Raji (cell line): ENCODE data around the gene DPP8.

Source experiments
- POLR2A ChIP-seq: IDR thresholded peaks from 2 replicates; pipeline ENCODE4 v1.6.1; 2011; ENCODE audit warnings: low read depth, low read length, control low read depth; ENCODE audit not compliant: insufficient read depth

DPP8 gene

DNA sequence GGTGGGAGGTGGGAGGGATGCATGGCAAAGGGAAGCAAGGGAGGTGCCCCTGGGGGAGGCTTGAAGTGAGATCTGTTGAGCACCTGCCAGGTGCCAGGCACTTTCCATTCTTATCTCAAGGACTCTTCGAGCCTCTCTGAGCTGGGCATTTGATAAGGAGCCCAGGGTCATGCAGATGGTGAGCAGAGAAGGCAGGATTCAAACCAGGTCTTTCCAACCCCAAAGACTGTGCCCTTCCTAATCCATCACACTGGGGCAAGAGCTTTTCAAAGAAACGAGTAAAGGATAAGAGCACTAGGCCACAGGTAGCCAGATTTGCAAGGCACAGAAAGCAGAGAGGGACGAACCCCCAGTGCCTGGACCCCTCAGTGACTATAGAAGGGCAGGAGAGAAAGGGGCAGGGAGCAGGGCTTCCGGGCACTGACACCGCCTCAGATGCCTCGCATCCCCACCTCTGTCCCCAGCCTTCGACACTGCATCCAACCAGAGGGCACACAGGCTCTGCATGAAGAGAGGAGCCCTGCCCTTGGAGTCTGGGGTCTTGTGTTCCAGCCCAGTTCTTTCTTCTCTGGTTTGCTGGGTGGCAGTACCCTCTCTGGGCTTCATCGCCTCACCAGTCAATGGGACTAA is 115.8 kb downstream of the DPP8 start:
- no peak for TF ChIP-seq POLR2A

DNA sequence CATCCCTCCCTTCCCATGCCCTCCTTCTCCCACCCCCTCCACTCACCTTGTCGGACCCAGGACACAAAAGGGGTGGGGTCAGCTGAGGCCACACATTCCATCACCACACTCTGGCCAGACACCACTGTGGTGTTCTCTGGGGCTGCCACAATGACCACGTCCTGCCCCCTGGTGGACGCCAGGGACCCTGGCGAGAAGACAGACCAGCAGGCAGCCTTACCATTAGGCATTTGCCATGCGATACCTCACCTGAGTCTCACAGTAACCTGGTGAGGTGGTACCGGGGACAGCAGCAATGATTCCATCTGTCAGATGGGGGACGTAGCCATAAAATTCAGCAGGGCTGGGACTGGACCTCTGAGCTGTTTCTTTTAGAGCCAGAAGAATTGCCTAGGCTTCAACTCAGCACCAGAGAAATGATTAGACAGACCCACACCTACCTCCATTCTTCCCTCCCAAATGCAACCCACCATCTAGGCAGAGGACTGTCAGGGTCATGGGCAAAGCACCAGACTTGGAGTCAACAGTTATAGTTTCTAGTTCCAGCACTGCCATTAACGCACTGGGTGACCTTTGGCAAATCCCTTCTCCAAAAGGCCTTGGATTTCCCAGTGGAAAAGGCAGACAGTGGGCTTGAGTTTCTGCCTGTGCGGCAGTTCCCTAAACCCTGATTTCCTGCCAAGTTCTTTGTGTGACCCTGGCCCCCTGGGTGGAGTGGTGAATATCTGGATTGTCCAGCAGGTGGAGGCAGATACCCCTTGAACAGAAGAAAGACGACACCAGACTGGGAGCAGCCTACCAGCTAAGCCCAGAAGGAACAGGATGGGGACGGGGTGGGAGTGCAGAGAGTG is 116.5 kb downstream of the DPP8 start:
- TF ChIP-seq POLR2A = no peak

DNA sequence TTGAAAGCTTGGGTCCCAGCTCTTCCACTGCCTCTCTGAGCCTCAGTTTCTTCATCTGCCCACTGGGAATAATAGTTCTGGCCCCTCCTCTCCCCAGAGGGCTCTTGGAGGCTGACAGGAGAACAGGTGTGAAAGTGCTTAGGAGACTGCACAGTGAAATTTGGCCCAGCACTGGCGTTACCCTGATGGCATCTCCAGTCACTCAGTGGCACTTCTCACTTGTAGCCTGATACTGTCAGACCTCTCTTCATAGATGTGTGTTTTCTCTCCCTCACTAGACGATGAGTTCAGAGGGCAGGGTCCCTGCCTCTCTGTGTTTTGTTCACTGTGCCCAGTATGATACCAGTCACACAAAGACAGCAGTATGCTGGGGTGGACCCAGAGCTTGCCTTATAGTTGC is 117.5 kb downstream of the DPP8 start:
- TF ChIP-seq POLR2A = no peak

DNA sequence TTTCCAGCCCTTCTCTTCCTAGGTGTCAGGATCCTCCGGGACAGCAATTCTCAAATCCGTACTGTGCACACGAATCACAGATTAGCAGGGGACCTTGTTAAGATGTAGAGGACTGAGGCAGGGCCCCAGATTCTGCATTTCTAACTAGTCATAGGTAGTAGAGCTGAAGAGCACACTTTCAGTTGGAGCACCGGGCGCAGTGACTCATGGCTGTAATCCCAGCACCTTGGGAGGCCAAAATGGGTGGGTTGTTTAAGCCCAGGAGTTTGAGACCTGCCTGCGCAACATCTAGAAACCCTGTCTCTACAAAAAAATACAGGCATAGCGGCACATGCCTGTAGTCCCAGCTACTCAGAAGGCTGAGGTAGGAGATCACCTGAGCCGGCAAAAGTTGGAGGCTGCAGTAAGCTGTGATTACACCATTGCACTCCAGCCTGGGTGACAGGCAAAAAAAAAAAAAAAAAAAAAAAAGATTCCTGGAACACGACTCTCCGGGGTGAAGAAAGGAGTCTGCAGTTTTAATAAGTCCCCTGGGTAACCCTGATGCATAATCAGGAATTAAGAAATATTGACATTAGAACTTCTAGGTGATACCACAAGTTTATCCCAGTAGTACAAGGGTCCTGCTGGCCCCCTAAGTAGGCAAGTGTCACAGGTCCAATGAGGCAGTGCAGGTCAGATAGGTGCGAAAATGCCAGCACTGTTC is 118.3 kb downstream of the DPP8 start:
- TF ChIP-seq POLR2A = no peak

DNA sequence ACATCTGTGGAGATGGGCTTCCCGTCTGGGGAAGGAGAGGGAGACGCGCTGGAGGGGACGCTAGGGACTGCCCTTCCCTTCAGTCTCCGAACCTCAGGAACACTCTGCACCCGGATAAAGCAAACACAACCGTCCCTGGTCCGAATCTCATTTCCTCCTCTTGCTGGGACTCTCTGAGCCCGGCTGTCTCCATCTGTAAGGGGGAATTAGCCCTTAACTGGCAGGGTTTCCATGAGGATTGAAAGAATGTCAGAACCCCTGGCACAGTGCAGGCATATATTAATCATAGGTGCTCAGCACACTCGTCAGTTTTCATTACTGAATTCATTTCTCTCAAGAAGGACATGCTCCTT is 120.5 kb downstream of the DPP8 start:
- no peak for TF ChIP-seq POLR2A

DNA sequence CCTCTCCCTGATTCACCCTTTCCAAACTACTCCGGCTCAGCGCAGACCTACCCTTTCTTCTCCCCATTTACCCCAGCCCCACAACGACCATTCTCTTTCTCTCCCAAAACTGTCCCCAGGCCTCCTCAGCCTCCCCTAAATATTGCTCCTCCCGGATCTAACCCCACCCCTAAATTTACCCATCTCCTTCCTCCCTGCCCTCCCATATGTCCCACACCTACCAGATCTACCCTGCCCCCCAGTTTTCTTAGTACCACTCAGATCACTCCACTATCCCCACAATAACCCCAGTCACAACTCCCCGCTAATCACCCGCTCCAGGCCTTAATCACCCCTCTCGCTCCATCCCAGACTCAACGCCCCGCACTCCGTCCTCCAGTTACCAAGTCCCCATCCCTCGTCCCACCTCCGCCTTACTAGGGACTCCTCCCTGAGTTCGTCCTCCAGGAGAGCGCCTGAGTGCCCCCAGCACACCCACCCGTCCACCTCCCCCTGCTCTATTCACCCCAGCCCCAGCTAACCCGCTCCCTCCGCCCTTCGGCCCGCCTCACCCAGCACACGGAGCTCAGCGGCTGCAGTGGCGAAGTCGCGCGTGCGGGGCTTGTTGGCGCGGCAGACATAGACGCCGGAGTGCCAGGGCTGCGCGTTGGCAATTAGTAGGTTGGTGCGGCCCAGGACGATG is 121.1 kb downstream of the DPP8 start:
- no peak for TF ChIP-seq POLR2A

DNA sequence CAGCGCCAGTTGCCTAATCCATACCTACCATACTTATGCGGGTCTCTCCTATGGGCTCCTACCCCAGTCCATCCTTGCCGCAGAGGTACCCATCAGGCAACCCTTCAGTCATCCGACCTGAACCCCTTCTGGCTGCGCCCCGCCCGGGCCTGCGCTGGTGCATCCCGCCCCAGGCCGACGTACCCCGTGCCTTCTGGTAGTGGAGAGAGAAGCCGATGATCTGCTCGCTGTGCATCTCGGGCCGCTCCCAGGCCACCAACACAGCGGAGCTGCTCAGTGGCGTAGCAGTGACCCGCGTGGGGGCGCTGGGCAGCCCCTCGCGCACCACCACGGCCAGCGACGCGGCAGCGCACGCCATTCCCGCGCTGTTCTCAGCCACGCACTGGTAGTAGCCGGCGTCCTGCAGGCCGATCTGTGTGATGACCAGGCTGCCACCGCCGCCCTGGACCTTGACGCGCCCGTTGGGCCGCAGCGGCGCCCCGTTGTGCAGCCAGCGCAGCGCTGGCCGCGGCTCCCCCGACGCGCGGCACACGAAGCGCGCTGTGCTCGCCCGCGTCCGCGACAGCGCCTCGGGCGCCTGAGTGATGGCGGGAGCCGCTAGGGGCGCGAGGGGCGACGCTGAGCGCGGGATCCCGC is 121.8 kb downstream of the DPP8 start:
- no peak for TF ChIP-seq POLR2A

DNA sequence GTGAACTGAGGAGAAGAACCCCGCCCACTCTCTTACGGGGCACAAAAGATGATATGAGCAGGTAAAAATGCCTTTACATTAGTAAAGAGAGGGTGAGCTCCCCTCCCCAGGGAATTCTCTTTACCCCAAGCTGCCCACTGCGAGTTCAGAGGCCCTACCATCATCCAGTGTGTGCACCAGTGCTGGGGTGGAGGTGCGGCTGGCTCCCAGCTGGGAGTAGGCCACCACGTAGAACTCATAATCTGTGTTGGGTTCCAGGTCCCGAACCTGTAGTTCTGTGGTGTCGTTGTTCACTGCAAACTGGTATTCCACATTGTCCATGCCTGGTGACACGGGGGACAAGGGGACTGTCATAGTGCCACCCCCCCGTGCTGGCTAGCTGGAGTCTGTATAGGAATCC is 122.6 kb downstream of the DPP8 start:
- TF ChIP-seq POLR2A = no peak

DNA sequence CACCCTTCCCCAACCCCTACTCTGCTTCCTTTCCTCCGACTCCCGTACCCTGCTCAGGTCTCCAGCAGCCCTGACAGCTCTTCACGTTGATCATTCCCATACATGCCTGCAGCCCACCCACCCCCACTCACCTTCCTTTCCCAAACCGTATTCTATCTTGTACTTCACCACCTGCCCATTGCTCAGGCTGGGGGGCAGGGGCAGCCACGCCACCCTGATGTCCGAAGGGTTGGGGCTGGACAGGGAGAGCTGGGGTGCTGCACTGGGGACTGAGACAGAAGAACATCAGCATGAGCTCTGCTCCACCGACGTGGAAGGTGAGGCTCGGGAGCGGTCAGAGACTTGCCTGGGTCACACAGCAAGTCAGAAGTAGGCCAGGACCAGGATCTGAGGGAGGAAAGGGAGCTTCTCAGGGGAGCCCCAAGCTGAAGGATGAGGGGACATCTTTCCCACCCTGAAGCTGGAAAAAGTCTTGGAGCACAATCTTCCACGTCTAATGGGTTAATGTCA is 123.2 kb downstream of the DPP8 start:
- no peak for TF ChIP-seq POLR2A

DNA sequence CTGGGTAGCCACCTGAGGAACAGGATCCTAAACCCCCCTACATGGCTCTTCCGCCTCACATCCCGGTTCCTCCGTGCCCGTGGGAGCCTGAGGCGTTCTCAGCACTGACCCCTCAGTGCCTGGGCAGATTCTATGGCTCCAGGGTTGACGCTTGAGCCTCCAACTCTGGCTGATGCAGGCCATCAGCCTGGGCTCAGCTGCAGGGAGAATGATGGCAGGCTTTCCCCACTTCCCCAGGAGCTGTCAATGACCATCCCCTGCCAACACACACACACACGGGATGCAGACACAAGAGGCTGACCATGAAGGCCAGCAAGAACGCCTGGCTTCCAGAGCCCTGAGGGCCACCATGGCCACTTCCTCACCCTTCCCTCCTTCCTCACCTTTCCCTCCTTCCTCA is 123.9 kb downstream of the DPP8 start:
- TF ChIP-seq POLR2A = no peak

DNA sequence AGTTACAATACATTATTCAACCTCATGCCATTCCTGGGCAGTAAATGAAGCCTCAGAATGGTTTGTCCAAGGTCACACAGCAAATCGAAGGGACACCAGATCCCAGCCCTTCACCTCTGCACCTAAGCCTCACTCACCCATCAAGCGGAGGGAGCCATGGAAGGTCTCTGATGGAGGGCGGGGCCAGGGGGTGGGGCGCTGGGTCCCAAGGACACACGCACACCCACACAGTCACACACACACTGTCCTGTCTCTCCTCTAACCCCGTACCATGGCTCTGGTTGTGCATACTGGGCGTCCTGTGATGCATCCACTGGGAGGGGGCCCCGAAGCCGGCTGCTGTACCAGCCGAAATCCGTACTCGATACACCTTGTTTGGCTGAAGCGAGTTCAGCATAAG is 124.4 kb downstream of the DPP8 start:
- TF ChIP-seq POLR2A = no peak
